ENCODE data around the gene CCHCR1. TPM values are rescaled to one million over a fixed set of nuclear protein-coding genes. Genes with fewer than 3 reads are reported as not detected.

Gene CCHCR1
- total and polyA plus RNA-seq, 7 experiments from 2014 or later: 6.9 to 46.4 (median 24.2) TPM

- ChIA-PET CTCF (no interaction called here), POLR2A (no interaction called here)
- Histone ChIP-seq H3K36me3 (ENCODE audit: control insufficient read depth in 2 of 3, insufficient read depth in 3 of 3, low read length in 3 of 3) (peaks cover 0 to 43% (median 0%) of the 10 kb centered on the region in 3 experiments), H3K4me1 (ENCODE audit: control insufficient read depth in 2 of 2, insufficient read depth in 2 of 2, low read length in 2 of 2) (no peaks in the 10 kb centered on the region), H3K27me3 (ENCODE audit: control insufficient read depth in 2 of 2, insufficient read depth in 2 of 2, low read length in 2 of 2) (no peaks in the 10 kb centered on the region), H3K27ac (ENCODE audit: low read depth, low read length) (no peak overlapping the region), H3K4me3 (ENCODE audit: low read length) (no peak overlapping the region), H3K9me3 (ENCODE audit: control insufficient read depth in 2 of 3, low read length in 3 of 3) (no peaks in the 10 kb centered on the region)
- H3K4me1 Mint-ChIP-seq: peaks cover 0 to 6% (median 0%) of the 10 kb centered on the region in 7 donors
- peak overlapping the region in 1 of 9 donors; percentile 20 for H3K27ac Mint-ChIP-seq
- H3K9me3 Mint-ChIP-seq: peaks cover 0 to 1% (median 0%) of the 10 kb centered on the region in 11 donors
- intact Hi-C loops (cut with micrococcal nuclease): no loop called here
- no peaks in the 10 kb centered on the region for H3K27me3 Mint-ChIP-seq
- no peak overlapping the region for H3K4me3 Mint-ChIP-seq
- H3K36me3 Mint-ChIP-seq: peaks cover 2 to 44% (median 13%) of the 10 kb centered on the region in 5 donors
- DNase-seq (no peak), ATAC-seq (no peak)
Measured at GRCh38 chr6:31149827-31150447, 7.7 kb downstream of the CCHCR1 start.

- H3K9me3 ChIP-seq (ENCODE audit: control insufficient read depth in 2 of 3, low read length in 3 of 3): no peaks in the 10 kb centered on the region
- H3K4me1 ChIP-seq (ENCODE audit: control insufficient read depth in 2 of 2, insufficient read depth in 2 of 2, low read length in 2 of 2): no peaks in the 10 kb centered on the region
- no peak overlapping the region for H3K4me3 Mint-ChIP-seq
- H3K4me1 Mint-ChIP-seq: peaks cover 0 to 3% (median 0%) of the 10 kb centered on the region in 7 donors
- H3K27ac ChIP-seq (ENCODE audit: low read depth, low read length): no peak overlapping the region
- CTCF ChIA-PET: interaction anchor here (0.7 to 1.4 kb wide), 3 partner anchors 13 to 47 kb away, joined by 3 to 6 read pairs (median 3); no protein-coding TSS in a partner anchor
- intact Hi-C loops (cut with micrococcal nuclease): no loop called here
- POLR2A ChIA-PET: interaction anchor here (0.9 kb wide), 1 partner anchor 50 kb away, joined by 3 read pairs; no protein-coding TSS in a partner anchor
- ATAC-seq (no peak), DNase-seq (no peak)
- H3K27me3 Mint-ChIP-seq: no peaks in the 10 kb centered on the region
- H3K27me3 ChIP-seq (ENCODE audit: control insufficient read depth in 2 of 2, insufficient read depth in 2 of 2, low read length in 2 of 2): no peaks in the 10 kb centered on the region
- peaks cover 0 to 1% (median 0%) of the 10 kb centered on the region in 11 donors for H3K9me3 Mint-ChIP-seq
- H3K27ac Mint-ChIP-seq: no peak overlapping the region
- H3K36me3 ChIP-seq (ENCODE audit: control insufficient read depth in 2 of 3, insufficient read depth in 3 of 3, low read length in 3 of 3): peaks cover 0 to 41% (median 0%) of the 10 kb centered on the region in 3 experiments
- H3K36me3 Mint-ChIP-seq: peaks cover 0 to 32% (median 5%) of the 10 kb centered on the region in 5 donors
- no peak overlapping the region for H3K4me3 ChIP-seq (ENCODE audit: low read length)
Measured at GRCh38 chr6:31145386-31145785, 12.2 kb downstream of the CCHCR1 start.

DNA sequence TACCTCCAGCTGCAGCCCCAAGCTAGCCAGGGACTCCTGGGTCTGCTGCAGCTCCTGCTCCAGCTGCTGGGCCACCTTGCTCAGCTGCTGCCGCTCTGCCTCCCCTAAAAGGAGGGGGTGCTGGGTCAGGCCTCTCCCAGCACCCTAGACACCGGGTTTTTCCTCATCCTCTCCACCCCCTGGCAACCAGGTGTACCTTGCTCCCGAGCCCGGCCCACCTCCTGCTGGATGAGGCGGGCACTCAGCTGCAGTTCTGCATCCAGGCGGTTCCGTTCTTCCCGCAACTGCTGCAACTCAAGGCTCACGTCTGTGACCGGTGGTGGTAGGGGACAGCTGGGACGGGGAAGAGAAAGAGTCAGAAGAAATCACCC lies 12.6 kb downstream of the CCHCR1 start:
- intact Hi-C loops (cut with micrococcal nuclease): no loop called here
- no peak overlapping the region for H3K4me3 Mint-ChIP-seq
- peaks cover 0 to 3% (median 0%) of the 10 kb centered on the region in 7 donors for H3K4me1 Mint-ChIP-seq
- H3K9me3 Mint-ChIP-seq: peaks cover 0 to 1% (median 0%) of the 10 kb centered on the region in 11 donors
- H3K36me3 ChIP-seq (ENCODE audit: control insufficient read depth in 2 of 3, insufficient read depth in 3 of 3, low read length in 3 of 3): peaks cover 0 to 37% (median 0%) of the 10 kb centered on the region in 3 experiments
- H3K4me1 ChIP-seq (ENCODE audit: control insufficient read depth in 2 of 2, insufficient read depth in 2 of 2, low read length in 2 of 2): no peaks in the 10 kb centered on the region
- no peak overlapping the region for H3K27ac Mint-ChIP-seq
- no peaks in the 10 kb centered on the region for H3K27me3 ChIP-seq (ENCODE audit: control insufficient read depth in 2 of 2, insufficient read depth in 2 of 2, low read length in 2 of 2)
- no peak for ATAC-seq
- ChIA-PET POLR2A (interaction anchor here (0.9 kb wide), 1 partner anchor 51 kb away, joined by 3 read pairs; no protein-coding TSS in a partner anchor), CTCF (interaction anchor here (0.8 to 1.4 kb wide), 5 partner anchors 12 to 219 kb away, joined by 3 read pairs; no protein-coding TSS in a partner anchor)
- H3K27me3 Mint-ChIP-seq: no peaks in the 10 kb centered on the region
- no peak overlapping the region for H3K27ac ChIP-seq (ENCODE audit: low read depth, low read length)
- H3K9me3 ChIP-seq (ENCODE audit: control insufficient read depth in 2 of 3, low read length in 3 of 3): no peaks in the 10 kb centered on the region
- H3K36me3 Mint-ChIP-seq: peaks cover 0 to 29% (median 3%) of the 10 kb centered on the region in 5 donors
- DNase-seq: no peak
- H3K4me3 ChIP-seq (ENCODE audit: low read length): no peak overlapping the region

GRCh38 chr6:31144296-31144969 lies 13.2 kb downstream of the CCHCR1 start:
- Mint-ChIP-seq H3K27ac (no peak overlapping the region), H3K36me3 (peaks cover 0 to 24% (median 3%) of the 10 kb centered on the region in 5 donors), H3K4me1 (peaks cover 0 to 3% (median 0%) of the 10 kb centered on the region in 7 donors), H3K27me3 (no peaks in the 10 kb centered on the region), H3K9me3 (peaks cover 0 to 1% (median 0%) of the 10 kb centered on the region in 11 donors), H3K4me3 (no peak overlapping the region)
- CTCF ChIA-PET: interaction anchor here (0.6 to 1.4 kb wide), 7 partner anchors 12 to 359 kb away, joined by 3 to 4 read pairs (median 3); no protein-coding TSS in a partner anchor
- intact Hi-C loops (cut with micrococcal nuclease): no loop called here
- no peak overlapping the region for H3K27ac ChIP-seq (ENCODE audit: low read depth, low read length)
- no peak for DNase-seq
- H3K36me3 ChIP-seq (ENCODE audit: control insufficient read depth in 2 of 3, insufficient read depth in 3 of 3, low read length in 3 of 3): peaks cover 0 to 35% (median 0%) of the 10 kb centered on the region in 3 experiments
- no peak overlapping the region for H3K4me3 ChIP-seq (ENCODE audit: low read length)
- ATAC-seq: no peak
- H3K9me3 ChIP-seq (ENCODE audit: control insufficient read depth in 2 of 3, low read length in 3 of 3): no peaks in the 10 kb centered on the region
- POLR2A ChIA-PET: interaction anchor here (0.6 kb wide), 1 partner anchor 9 kb away, joined by 3 read pairs; no protein-coding TSS in a partner anchor
- H3K27me3 ChIP-seq (ENCODE audit: control insufficient read depth in 2 of 2, insufficient read depth in 2 of 2, low read length in 2 of 2): no peaks in the 10 kb centered on the region
- no peaks in the 10 kb centered on the region for H3K4me1 ChIP-seq (ENCODE audit: control insufficient read depth in 2 of 2, insufficient read depth in 2 of 2, low read length in 2 of 2)

- peaks cover 0 to 1% (median 0%) of the 10 kb centered on the region in 11 donors for H3K9me3 Mint-ChIP-seq
- DNase-seq: no peak
- no peak overlapping the region for H3K4me3 Mint-ChIP-seq
- peaks cover 0 to 20% (median 3%) of the 10 kb centered on the region in 5 donors for H3K36me3 Mint-ChIP-seq
- H3K4me1 Mint-ChIP-seq: peaks cover 0 to 3% (median 0%) of the 10 kb centered on the region in 7 donors
- H3K27me3 Mint-ChIP-seq: no peaks in the 10 kb centered on the region
- intact Hi-C loops (cut with micrococcal nuclease): no loop called here
- peak overlapping the region in 2 of 9 donors; percentile 15 to 36 for H3K27ac Mint-ChIP-seq
- H3K36me3 ChIP-seq (ENCODE audit: control insufficient read depth in 2 of 3, insufficient read depth in 3 of 3, low read length in 3 of 3): peaks cover 0 to 32% (median 0%) of the 10 kb centered on the region in 3 experiments
- H3K27ac ChIP-seq (ENCODE audit: low read depth, low read length): no peak overlapping the region
- H3K4me1 ChIP-seq (ENCODE audit: control insufficient read depth in 2 of 2, insufficient read depth in 2 of 2, low read length in 2 of 2): no peaks in the 10 kb centered on the region
- H3K4me3 ChIP-seq (ENCODE audit: low read length): no peak overlapping the region
- no peak for ATAC-seq
- H3K27me3 ChIP-seq (ENCODE audit: control insufficient read depth in 2 of 2, insufficient read depth in 2 of 2, low read length in 2 of 2): no peaks in the 10 kb centered on the region
- POLR2A ChIA-PET: no interaction called here
- CTCF ChIA-PET: no interaction called here
- H3K9me3 ChIP-seq (ENCODE audit: control insufficient read depth in 2 of 3, low read length in 3 of 3): no peaks in the 10 kb centered on the region
Measured at GRCh38 chr6:31143148-31143547, 14.5 kb downstream of the CCHCR1 start.

GRCh38 chr6:31142361-31142761 lies 15.2 kb downstream of the CCHCR1 start:
- Mint-ChIP-seq H3K27ac (peak overlapping the region in 1 of 9 donors; percentile 65), H3K27me3 (peaks cover 0 to 3% (median 0%) of the 10 kb centered on the region in 5 donors), H3K4me1 (peaks cover 4 to 6% (median 5%) of the 10 kb centered on the region in 7 donors), H3K9me3 (peaks cover 0 to 3% (median 0%) of the 10 kb centered on the region in 11 donors), H3K4me3 (no peak overlapping the region), H3K36me3 (peaks cover 0 to 19% (median 3%) of the 10 kb centered on the region in 5 donors)
- ChIA-PET CTCF (no interaction called here), POLR2A (interaction anchor here (0.6 kb wide), 2 partner anchors 13 to 296 kb away, joined by 3 to 5 read pairs; no protein-coding TSS in a partner anchor)
- Histone ChIP-seq H3K27me3 (ENCODE audit: control insufficient read depth in 2 of 2, insufficient read depth in 2 of 2, low read length in 2 of 2) (no peaks in the 10 kb centered on the region), H3K4me3 (ENCODE audit: low read length) (no peak overlapping the region), H3K9me3 (ENCODE audit: control insufficient read depth in 2 of 3, low read length in 3 of 3) (no peaks in the 10 kb centered on the region), H3K27ac (ENCODE audit: low read depth, low read length) (no peak overlapping the region), H3K4me1 (ENCODE audit: control insufficient read depth in 2 of 2, insufficient read depth in 2 of 2, low read length in 2 of 2) (peaks cover 0 to 5% of the 10 kb centered on the region in 2 donors), H3K36me3 (ENCODE audit: control insufficient read depth in 2 of 3, insufficient read depth in 3 of 3, low read length in 3 of 3) (peaks cover 0 to 32% (median 0%) of the 10 kb centered on the region in 3 experiments)
- ATAC-seq: no peak
- intact Hi-C loops (cut with micrococcal nuclease): no loop called here
- no peak for DNase-seq
